WTC11 (cell line): ENCODE data around the gene IPO13. TPM values are rescaled to one million over a fixed set of nuclear protein-coding genes. Genes with fewer than 3 reads are reported as not detected.

Source experiments
- ATAC-seq: fragments of 200-7000 bp; cut with Tn5 transposase; 2 replicates; pipeline ENCODE4 v1.10.0; 2021; ENCODE audit warnings: mild to moderate bottlenecking, moderate library complexity
- CTCF ChIA-PET: fragments of 300-600 bp; sonication (Branson Sonifier 250); formaldehyde crosslinking; loops from one replicate; lab custom pipeline; 2021; ENCODE audit warnings: antibody characterized with exemption; lab: Charles Lee
- POLR2A ChIA-PET: fragments of 350-600 bp; sonication (Branson Sonifier 250); formaldehyde crosslinking; loops from one replicate; lab custom pipeline; 2021; ENCODE audit warnings: antibody characterized with exemption; lab: Charles Lee
- DNase-seq: peaks from one replicate; pipeline ENCODE4 v3.0.0; 2021; ENCODE audit warnings: low spot score
- H3K27ac Mint-ChIP-seq: 2 replicates; pipeline ENCODE4 v1.8.0; 2021; ENCODE audit warnings: mixed read lengths
- H3K27me3 Mint-ChIP-seq: 2 replicates; pipeline ENCODE4 v1.8.0; 2021; ENCODE audit warnings: low read depth, mild to moderate bottlenecking, moderate library complexity, mixed read lengths
- H3K36me3 Mint-ChIP-seq: 2 replicates; pipeline ENCODE4 v1.8.0; 2021; ENCODE audit warnings: mixed read lengths
- H3K4me1 Mint-ChIP-seq: 2 replicates; pipeline ENCODE4 v1.8.0; 2022; ENCODE audit warnings: mixed read lengths
- H3K4me3 Mint-ChIP-seq: 2 replicates; pipeline ENCODE4 v1.8.0; 2021; ENCODE audit warnings: mild to moderate bottlenecking, moderate library complexity, mixed read lengths
- H3K9me3 Mint-ChIP-seq: 2 replicates; pipeline ENCODE4 v1.8.0; 2021; ENCODE audit warnings: mixed read lengths
- GRHL2 ChIP-seq: fragments of 250-450 bp; sonication (Bioruptor Pico); IDR thresholded peaks from 2 replicates; pipeline ENCODE4 v1.8.0; 2022; ENCODE audit warnings: mild to moderate bottlenecking, moderate library complexity; ENCODE audit not compliant: insufficient replicate concordance, severe bottlenecking
- HMGA2 ChIP-seq: fragments of 250-450 bp; sonication (Bioruptor Pico); IDR thresholded peaks from 2 replicates; pipeline ENCODE4 v1.4.0; 2021; ENCODE audit warnings: mild to moderate bottlenecking, moderate library complexity
- KAT7 ChIP-seq: sonication (generic); formaldehyde crosslinking; IDR thresholded peaks from 2 replicates; pipeline ENCODE4 v1.8.1; 2023; ENCODE audit warnings: missing genetic modification reagents, mild to moderate bottlenecking, borderline replicate concordance
- MXD4 ChIP-seq: fragments of 250-450 bp; sonication (Bioruptor Pico); IDR thresholded peaks from 2 replicates; pipeline ENCODE4 v1.8.0; 2021; ENCODE audit warnings: mild to moderate bottlenecking, moderate library complexity, borderline replicate concordance
- MYBL2 ChIP-seq: sonication (generic); formaldehyde crosslinking; IDR thresholded peaks from 2 replicates; pipeline ENCODE4 v1.8.1; 2023; ENCODE audit warnings: mild to moderate bottlenecking, moderate library complexity, missing genetic modification reagents
- NFATC4 ChIP-seq: fragments of 250-450 bp; sonication (Bioruptor Pico); IDR thresholded peaks from 2 replicates; pipeline ENCODE4 v1.9.0; 2021; ENCODE audit warnings: mild to moderate bottlenecking
- NR2C2 ChIP-seq: sonication (generic); formaldehyde crosslinking; IDR thresholded peaks from 2 replicates; pipeline ENCODE4 v1.8.0; 2022; ENCODE audit warnings: mild to moderate bottlenecking, missing genetic modification reagents
- SMAD3 ChIP-seq: sonication (generic); formaldehyde crosslinking; IDR thresholded peaks from 2 replicates; pipeline ENCODE4 v1.8.0; 2022; ENCODE audit warnings: missing genetic modification reagents, mild to moderate bottlenecking, borderline replicate concordance
- SMAD4 ChIP-seq: sonication (generic); formaldehyde crosslinking; IDR thresholded peaks from 2 replicates; pipeline ENCODE4 v1.8.0; 2022; ENCODE audit warnings: mild to moderate bottlenecking, missing genetic modification reagents
- TCF7 ChIP-seq: sonication (generic); formaldehyde crosslinking; IDR thresholded peaks from 2 replicates; pipeline ENCODE4 v1.8.0; 2022; ENCODE audit warnings: mild to moderate bottlenecking, low read depth, missing genetic modification reagents, moderate library complexity
- TP53 ChIP-seq: sonication (generic); formaldehyde crosslinking; IDR thresholded peaks from 2 replicates; pipeline ENCODE4 v1.8.1; 2023; ENCODE audit warnings: mild to moderate bottlenecking, missing genetic modification reagents
- ZNF121 ChIP-seq: sonication (generic); formaldehyde crosslinking; IDR thresholded peaks from 2 replicates; pipeline ENCODE4 v1.8.0; 2023; ENCODE audit warnings: missing genetic modification reagents
- ZNF423 ChIP-seq: fragments of 250-450 bp; sonication (Bioruptor Pico); IDR thresholded peaks from 2 replicates; pipeline ENCODE4 v2.1.2; 2022; ENCODE audit warnings: mild to moderate bottlenecking, moderate library complexity
- total RNA-seq: library from RNA; stranded (reverse); gene quantifications from 3 replicates; pipeline ENCODE4 v1.2.3, GENCODE V29; 2021
- TF ChIP-seq, protein P1 (sequence below): fragments of 250-450 bp; sonication (Bioruptor Pico); IDR thresholded peaks from 2 replicates; pipeline ENCODE4 v1.9.0; 2021; ENCODE audit warnings: mild to moderate bottlenecking
- TF ChIP-seq, protein P2 (sequence below): sonication (generic); formaldehyde crosslinking; conservative IDR thresholded peaks from 2 replicates; pipeline ENCODE4 v1.8.1; 2022; ENCODE audit warnings: mild to moderate bottlenecking, missing genetic modification reagents
- TF ChIP-seq, protein P3 (sequence below): sonication (generic); formaldehyde crosslinking; IDR thresholded peaks from 2 replicates; pipeline ENCODE4 v1.8.1; 2023; ENCODE audit warnings: mild to moderate bottlenecking, missing genetic modification reagents, moderate library complexity
- TF ChIP-seq, protein P4 (sequence below): sonication (generic); formaldehyde crosslinking; IDR thresholded peaks from 2 replicates; pipeline ENCODE4 v1.8.1; 2023; ENCODE audit warnings: mild to moderate bottlenecking, missing genetic modification reagents, moderate library complexity
- TF ChIP-seq, protein P5 (sequence below): sonication (generic); formaldehyde crosslinking; IDR thresholded peaks from 2 replicates; pipeline ENCODE4 v1.8.0; 2022; ENCODE audit warnings: missing genetic modification reagents

The IPO13 gene
- total RNA-seq, 1 experiment from 2014 or later = 24.2 TPM

DNA sequence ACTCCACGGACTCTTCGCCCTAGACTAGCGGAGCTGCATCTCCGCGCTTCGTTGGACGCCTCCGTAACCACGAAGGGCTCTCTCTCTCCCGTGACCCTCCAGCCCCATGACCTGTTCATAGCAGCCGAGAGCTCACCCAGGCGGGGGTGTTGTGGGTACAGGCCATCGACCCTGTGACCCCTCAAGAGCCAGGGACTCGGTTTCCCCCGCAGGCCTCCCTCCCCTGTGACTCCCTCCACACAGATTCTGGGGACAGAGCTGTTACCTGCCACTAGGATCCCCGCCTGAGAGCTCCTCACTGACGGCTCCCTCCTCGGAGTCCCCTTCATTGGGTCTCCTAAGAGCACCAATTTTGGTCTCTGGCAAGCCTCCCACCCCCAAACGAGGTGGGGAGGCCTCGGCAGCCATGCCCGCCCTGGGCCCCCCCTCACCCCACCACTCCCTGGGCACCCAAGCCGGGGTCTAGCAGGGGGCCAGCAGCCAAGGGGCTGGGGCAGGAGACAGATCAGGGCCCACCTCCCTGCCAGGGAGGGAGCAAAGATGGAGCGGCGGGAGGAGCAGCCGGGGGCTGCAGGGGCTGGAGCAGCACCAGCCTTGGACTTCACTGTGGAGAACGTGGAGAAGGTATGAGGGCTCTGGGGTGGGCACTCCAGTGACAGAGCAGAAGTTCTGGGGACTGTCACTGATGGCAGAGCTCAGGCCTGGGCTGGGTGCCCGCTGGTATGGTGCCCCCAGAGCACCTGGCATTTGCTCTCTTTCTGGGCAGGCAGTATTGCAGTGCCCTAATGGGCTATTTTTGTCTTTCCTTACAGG, 517 bp downstream of the IPO13 start:
- H3K4me3 Mint-ChIP-seq = peak overlapping the region; percentile 83
- TF ChIP-seq KAT7 (CRISPR knock-in tag) (no peak), SMAD4 (CRISPR knock-in tag) (no peak), SMAD3 (peak; percentile 55; the same call in 1 of the 2 replicates)
- TF ChIP-seq, protein P1, sequence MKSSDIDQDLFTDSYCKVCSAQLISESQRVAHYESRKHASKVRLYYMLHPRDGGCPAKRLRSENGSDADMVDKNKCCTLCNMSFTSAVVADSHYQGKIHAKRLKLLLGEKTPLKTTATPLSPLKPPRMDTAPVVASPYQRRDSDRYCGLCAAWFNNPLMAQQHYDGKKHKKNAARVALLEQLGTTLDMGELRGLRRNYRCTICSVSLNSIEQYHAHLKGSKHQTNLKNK (CRISPR knock-in tag) = no peak
- no peaks in the 10 kb centered on the region for H3K9me3 Mint-ChIP-seq
- no peaks in the 10 kb centered on the region for H3K27me3 Mint-ChIP-seq
- peaks cover 37% of the 10 kb centered on the region for H3K4me1 Mint-ChIP-seq
- ATAC-seq = no peak; the same call in 1 of the 2 replicates
- no peak for DNase-seq
- peaks cover 5% of the 10 kb centered on the region; the same call in 1 of the 2 replicates for H3K36me3 Mint-ChIP-seq
- H3K27ac Mint-ChIP-seq = no peak overlapping the region; the same call in 1 of the 2 replicates
- ChIA-PET CTCF (interaction anchor here (0.7 to 9.9 kb wide), 9 partner anchors 11 to 182 kb away, joined by 3 to 172 read pairs (median 6); partner anchors contain the start of genes ARTN, ATP6V0B and DPH2), POLR2A (interaction anchor here (1.4 to 1.5 kb wide), 2 partner anchors 13 to 184 kb away, joined by 3 to 8 read pairs; partner anchors contain the start of gene ARTN)

DNA sequence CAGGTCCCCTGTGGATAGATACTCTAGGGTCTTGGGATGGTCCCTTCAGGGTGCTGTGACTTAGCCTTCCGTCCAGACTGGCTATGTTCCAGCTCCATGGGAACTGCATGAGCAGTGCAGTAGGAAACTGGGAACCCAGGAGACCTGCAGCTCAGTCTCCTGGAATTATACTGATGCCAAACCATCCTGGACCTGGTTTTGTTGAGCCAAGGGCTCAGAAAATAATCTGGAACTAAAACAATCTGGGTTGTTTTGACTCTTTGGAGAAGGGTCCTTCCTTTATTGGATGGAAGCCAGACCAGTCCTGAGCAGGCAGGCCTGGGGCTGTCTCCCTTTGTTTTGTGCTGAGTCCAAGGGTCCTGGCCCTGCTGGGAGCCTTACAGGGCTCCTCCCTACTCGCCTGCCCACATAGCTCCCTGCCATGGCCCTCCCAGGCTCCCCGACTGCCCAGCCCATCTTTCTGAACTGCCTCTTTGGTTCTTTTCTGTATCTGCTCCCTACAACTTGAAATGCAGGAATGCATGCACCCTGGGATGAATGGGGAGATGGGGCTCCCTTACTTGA, 1.2 kb downstream of the IPO13 start:
- Mint-ChIP-seq H3K36me3 (peaks cover 5% of the 10 kb centered on the region; the same call in 1 of the 2 replicates), H3K4me1 (peaks cover 34% of the 10 kb centered on the region), H3K27ac (peak overlapping the region; percentile 32; the same call in 1 of the 2 replicates), H3K27me3 (no peaks in the 10 kb centered on the region), H3K4me3 (peak overlapping the region; percentile 83), H3K9me3 (no peaks in the 10 kb centered on the region)
- ATAC-seq = no peak
- TF ChIP-seq HMGA2 (no peak), MYBL2 (CRISPR knock-in tag) (no peak), TP53 (CRISPR knock-in tag) (no peak), NFATC4 (no peak), TCF7 (no peak), GRHL2 (CRISPR knock-in tag) (no peak), NR2C2 (CRISPR knock-in tag) (no peak)
- ChIA-PET POLR2A (no interaction called here), CTCF (interaction anchor here (1.0 to 9.9 kb wide), 5 partner anchors 13 to 183 kb away, joined by 3 to 172 read pairs (median 24); partner anchors contain the start of gene ARTN)
- DNase-seq = no peak

DNA sequence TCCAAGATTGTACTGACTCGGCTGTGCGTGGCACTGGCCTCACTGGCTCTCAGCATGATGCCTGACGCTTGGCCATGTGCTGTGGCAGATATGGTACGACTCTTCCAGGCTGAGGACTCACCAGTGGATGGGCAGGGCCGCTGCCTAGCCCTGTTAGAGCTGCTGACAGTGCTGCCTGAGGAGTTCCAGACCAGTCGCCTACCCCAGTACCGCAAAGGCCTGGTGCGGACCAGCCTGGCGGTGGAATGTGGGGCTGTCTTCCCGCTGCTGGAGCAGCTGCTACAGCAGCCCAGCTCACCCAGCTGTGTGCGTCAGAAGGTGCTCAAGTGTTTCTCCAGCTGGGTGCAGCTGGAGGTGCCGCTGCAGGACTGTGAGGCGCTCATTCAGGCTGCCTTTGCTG, 2.9 kb downstream of the IPO13 start:
- ATAC-seq = no peak
- Mint-ChIP-seq H3K27me3 (no peaks in the 10 kb centered on the region), H3K4me3 (no peak overlapping the region), H3K27ac (no peak overlapping the region), H3K36me3 (peaks cover 5% of the 10 kb centered on the region; the same call in 1 of the 2 replicates), H3K4me1 (peaks cover 36% of the 10 kb centered on the region), H3K9me3 (no peaks in the 10 kb centered on the region)
- DNase-seq = no peak
- ChIA-PET CTCF (interaction anchor here (0.9 to 9.9 kb wide), 5 partner anchors 10 to 185 kb away, joined by 3 to 172 read pairs (median 7); partner anchors contain the start of genes ARTN and DPH2), POLR2A (no interaction called here)
- TF ChIP-seq, protein P2, sequence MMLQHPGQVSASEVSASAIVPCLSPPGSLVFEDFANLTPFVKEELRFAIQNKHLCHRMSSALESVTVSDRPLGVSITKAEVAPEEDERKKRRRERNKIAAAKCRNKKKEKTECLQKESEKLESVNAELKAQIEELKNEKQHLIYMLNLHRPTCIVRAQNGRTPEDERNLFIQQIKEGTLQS (CRISPR knock-in tag) = no peak

DNA sequence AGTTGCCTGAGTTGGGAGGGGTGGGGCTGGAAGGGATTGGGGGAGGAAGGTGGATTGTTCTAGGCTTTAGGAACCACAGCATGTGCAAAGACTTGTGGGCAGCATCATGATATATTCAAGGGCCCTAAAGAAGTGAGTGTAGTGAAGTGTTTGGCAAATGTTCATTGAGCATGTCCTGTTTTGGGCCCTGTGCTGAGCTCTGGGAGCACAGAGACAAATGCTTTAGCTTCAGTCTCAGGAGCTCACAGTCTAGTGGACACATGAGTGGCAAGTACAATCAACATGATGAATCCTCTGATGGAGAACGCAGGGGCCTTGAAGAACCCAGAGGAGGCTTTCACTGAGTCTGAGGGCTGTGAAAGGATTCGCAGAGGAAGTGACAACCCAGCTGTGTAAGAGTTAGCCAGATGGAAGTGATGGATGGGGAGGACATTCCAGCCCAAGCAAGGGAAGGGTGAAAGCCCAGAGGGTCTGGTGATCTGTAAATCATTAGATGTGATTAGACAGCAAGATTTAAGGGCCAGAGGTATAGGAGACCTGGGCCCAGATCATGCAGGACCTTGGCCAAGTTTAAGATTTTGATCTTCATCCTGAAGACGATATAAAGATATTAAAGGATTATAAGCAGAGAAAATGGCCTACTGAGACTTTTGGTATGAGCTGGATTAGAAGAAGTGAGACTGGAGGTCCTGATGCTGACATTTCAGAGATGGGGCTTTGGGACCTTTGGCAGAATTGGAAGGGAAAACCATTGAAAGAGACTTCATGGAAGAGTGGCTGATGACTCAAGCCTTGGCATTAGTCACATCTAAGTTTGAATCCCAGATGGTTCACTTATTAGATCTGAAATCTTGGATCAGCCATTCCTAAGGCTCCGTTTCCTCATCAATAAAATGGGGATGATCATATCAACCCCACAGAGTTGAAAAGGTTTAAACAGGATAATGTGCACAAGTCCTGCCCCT, 4.6 kb downstream of the IPO13 start:
- Mint-ChIP-seq H3K4me1 (peaks cover 23% of the 10 kb centered on the region), H3K4me3 (no peak overlapping the region), H3K36me3 (peaks cover 5% of the 10 kb centered on the region; the same call in 1 of the 2 replicates), H3K27ac (0 out of 2 replicates have a peak overlapping the region, but pooled peaks have one; percentile 18), H3K9me3 (no peaks in the 10 kb centered on the region), H3K27me3 (no peaks in the 10 kb centered on the region)
- ATAC-seq (no peak), DNase-seq (no peak)
- ChIA-PET CTCF (interaction anchor here (1.5 to 9.9 kb wide), 3 partner anchors 17 to 96 kb away, joined by 4 to 172 read pairs (median 7); partner anchors contain the start of gene ARTN), POLR2A (interaction anchor here (1.0 kb wide), 1 partner anchor 17 kb away, joined by 3 read pairs; no protein-coding TSS in a partner anchor)
- TF ChIP-seq TCF7 (no peak), ZNF423 (CRISPR knock-in tag) (no peak), NFATC4 (no peak), ZNF121 (CRISPR knock-in tag) (no peak), MXD4 (CRISPR knock-in tag) (no peak)
- TF ChIP-seq, protein P3, sequence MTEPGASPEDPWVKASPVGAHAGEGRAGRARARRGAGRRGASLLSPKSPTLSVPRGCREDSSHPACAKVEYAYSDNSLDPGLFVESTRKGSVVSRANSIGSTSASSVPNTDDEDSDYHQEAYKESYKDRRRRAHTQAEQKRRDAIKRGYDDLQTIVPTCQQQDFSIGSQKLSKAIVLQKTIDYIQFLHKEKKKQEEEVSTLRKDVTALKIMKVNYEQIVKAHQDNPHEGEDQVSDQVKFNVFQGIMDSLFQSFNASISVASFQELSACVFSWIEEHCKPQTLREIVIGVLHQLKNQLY (CRISPR knock-in tag) = no peak
- TF ChIP-seq, protein P4, sequence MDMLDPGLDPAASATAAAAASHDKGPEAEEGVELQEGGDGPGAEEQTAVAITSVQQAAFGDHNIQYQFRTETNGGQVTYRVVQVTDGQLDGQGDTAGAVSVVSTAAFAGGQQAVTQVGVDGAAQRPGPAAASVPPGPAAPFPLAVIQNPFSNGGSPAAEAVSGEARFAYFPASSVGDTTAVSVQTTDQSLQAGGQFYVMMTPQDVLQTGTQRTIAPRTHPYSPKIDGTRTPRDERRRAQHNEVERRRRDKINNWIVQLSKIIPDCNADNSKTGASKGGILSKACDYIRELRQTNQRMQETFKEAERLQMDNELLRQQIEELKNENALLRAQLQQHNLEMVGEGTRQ (CRISPR knock-in tag) = no peak
- TF ChIP-seq, protein P5, sequence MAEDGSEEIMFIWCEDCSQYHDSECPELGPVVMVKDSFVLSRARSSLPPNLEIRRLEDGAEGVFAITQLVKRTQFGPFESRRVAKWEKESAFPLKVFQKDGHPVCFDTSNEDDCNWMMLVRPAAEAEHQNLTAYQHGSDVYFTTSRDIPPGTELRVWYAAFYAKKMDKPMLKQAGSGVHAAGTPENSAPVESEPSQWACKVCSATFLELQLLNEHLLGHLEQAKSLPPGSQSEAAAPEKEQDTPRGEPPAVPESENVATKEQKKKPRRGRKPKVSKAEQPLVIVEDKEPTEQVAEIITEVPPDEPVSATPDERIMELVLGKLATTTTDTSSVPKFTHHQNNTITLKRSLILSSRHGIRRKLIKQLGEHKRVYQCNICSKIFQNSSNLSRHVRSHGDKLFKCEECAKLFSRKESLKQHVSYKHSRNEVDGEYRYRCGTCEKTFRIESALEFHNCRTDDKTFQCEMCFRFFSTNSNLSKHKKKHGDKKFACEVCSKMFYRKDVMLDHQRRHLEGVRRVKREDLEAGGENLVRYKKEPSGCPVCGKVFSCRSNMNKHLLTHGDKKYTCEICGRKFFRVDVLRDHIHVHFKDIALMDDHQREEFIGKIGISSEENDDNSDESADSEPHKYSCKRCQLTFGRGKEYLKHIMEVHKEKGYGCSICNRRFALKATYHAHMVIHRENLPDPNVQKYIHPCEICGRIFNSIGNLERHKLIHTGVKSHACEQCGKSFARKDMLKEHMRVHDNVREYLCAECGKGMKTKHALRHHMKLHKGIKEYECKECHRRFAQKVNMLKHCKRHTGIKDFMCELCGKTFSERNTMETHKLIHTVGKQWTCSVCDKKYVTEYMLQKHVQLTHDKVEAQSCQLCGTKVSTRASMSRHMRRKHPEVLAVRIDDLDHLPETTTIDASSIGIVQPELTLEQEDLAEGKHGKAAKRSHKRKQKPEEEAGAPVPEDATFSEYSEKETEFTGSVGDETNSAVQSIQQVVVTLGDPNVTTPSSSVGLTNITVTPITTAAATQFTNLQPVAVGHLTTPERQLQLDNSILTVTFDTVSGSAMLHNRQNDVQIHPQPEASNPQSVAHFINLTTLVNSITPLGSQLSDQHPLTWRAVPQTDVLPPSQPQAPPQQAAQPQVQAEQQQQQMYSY = no peak
- TF ChIP-seq, protein P2 (CRISPR knock-in tag) = no peak
